ENCODE data around the gene CEMIP2.

DNA sequence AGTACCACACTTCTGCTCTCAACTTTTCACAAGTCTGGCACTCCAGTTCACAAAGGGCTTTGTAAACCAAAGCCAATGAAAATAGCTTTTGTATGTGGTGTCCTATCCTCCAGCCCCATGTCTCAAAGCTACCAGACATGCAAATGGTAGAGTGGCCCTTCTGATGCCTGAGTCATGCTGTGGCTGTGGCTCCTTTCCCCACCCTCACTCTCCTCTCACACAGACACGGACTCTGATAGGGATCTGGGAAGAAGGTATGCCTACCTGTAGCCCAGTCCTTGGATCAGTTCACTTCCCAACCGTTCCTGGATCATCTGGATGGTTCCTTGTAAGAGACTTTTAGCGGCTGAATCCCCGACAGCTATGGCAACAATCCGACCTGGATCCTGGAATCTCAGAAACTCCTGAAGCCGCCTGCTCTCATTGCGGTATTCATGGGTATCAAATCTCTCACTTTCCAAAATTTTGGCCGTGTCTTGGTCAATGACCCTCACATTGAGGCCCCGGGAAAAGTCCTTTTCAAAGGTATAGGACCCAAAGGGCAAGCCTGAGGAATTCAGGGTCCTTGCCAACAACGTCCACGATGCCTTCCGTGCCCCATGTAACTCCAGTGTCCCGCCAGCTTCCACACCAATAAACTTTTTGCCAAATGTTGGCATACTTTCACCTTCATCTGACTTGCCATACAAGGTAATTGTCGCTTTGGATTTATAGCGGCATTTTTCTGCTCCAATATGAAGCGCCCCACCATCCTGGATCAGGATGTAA lies 23.4 kb downstream of the CEMIP2 start:
- TF ChIP-seq EZH2 (IDR thresholded peaks at IDR 0.05; ENCODE audit: borderline replicate concordance, low read length): no peak
- TF ChIP-seq, protein P1, sequence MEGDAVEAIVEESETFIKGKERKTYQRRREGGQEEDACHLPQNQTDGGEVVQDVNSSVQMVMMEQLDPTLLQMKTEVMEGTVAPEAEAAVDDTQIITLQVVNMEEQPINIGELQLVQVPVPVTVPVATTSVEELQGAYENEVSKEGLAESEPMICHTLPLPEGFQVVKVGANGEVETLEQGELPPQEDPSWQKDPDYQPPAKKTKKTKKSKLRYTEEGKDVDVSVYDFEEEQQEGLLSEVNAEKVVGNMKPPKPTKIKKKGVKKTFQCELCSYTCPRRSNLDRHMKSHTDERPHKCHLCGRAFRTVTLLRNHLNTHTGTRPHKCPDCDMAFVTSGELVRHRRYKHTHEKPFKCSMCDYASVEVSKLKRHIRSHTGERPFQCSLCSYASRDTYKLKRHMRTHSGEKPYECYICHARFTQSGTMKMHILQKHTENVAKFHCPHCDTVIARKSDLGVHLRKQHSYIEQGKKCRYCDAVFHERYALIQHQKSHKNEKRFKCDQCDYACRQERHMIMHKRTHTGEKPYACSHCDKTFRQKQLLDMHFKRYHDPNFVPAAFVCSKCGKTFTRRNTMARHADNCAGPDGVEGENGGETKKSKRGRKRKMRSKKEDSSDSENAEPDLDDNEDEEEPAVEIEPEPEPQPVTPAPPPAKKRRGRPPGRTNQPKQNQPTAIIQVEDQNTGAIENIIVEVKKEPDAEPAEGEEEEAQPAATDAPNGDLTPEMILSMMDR (conservative IDR thresholded peaks at IDR 0.05 in 1 of 2, IDR thresholded peaks at IDR 0.05 in 1 of 2; ENCODE audit: extremely low read depth in 1 of 2, insufficient read depth in 1 of 2, low read depth in 1 of 2, low read length in 2 of 2): no peak

All from mammary epithelial cell (primary cell).